Thyroid gland (tissue), 4 donors: ENCODE data around the gene HEXD. TPM values are rescaled to one million over a fixed set of nuclear protein-coding genes. Genes with fewer than 3 reads are reported as not detected.

Experiments
- DNase-seq, 2 donors: peaks; one replicate each; pipeline ENCODE4 v3.0.0-alpha.2; 2019
- H3K27ac ChIP-seq, 3 donors: fragments of 200-600 bp; sonication (generic); 1 replicate in 2 of 3; 2 replicates in 1 of 3; pipeline ENCODE4 v1.5.1; 2016 to 2019; ENCODE audit warnings: mild to moderate bottlenecking in 1 of 3, moderate library complexity in 1 of 3
- H3K27me3 ChIP-seq: fragments of 200-600 bp; sonication (generic); one replicate; pipeline ENCODE4 v1.5.1; 2019
- H3K36me3 ChIP-seq, 2 donors: fragments of 200-600 bp; sonication (generic); one replicate each; pipeline ENCODE4 v1.5.1; 2016 to 2019
- H3K4me1 ChIP-seq, 2 donors: fragments of 200-600 bp; sonication (generic); one replicate each; pipeline ENCODE4 v1.5.1; 2017 to 2019
- H3K4me3 ChIP-seq, 3 donors: fragments of 200-600 bp; sonication (generic); replicated peaks in 1 of 3; 1 replicate in 2 of 3; 2 replicates in 1 of 3; pipeline ENCODE4 v1.5.1; 2016; ENCODE audit warnings: mild to moderate bottlenecking in 1 of 3
- H3K9me3 ChIP-seq: fragments of 200-600 bp; sonication (generic); one replicate; pipeline ENCODE4 v1.5.1; 2017
- POLR2A ChIP-seq, 2 donors: fragments of 450-650 bp; IDR thresholded peaks; one replicate each; pipeline ENCODE4 v1.6.1; 2017; ENCODE audit warnings: antibody characterized with exemption in 2 of 2, mild to moderate bottlenecking in 2 of 2, moderate library complexity in 1 of 2
- WGBS, 2 donors: methylation state at CpG; one replicate each; pipeline ENCODE4 v1.1.5; 2017; 5-methylcytosine and 5-hydroxymethylcytosine counted together
- intact Hi-C: fragments of 100-400 bp; cut with DNase I; formaldehyde crosslinking; loops from one replicate; pipeline ENCODE4 v1.15.1; 2023
- total RNA-seq, 4 donors: library from RNA; depleted of rRNA; stranded (reverse); fragments of >200 nt; gene quantifications; one replicate each; pipeline ENCODE4 v1.2.3, GENCODE V29; 2016
- TF ChIP-seq, protein P1 (sequence below), 6 experiments: fragments of 200-600 bp in 3 of 6; fragments of 450-650 bp in 3 of 6; sonication (generic) in 3 of 6; IDR thresholded peaks; one replicate each; pipeline ENCODE4 v1.5.1; 2016 to 2019; ENCODE audit warnings: antibody characterized with exemption in 6 of 6, mild to moderate bottlenecking in 2 of 6, inconsistent platforms in 1 of 6, moderate library complexity in 1 of 6

HEXD gene
- total RNA-seq, 4 donors from 2014 or later, result 33.2 to 72.7 (median 40.9) TPM

DNA sequence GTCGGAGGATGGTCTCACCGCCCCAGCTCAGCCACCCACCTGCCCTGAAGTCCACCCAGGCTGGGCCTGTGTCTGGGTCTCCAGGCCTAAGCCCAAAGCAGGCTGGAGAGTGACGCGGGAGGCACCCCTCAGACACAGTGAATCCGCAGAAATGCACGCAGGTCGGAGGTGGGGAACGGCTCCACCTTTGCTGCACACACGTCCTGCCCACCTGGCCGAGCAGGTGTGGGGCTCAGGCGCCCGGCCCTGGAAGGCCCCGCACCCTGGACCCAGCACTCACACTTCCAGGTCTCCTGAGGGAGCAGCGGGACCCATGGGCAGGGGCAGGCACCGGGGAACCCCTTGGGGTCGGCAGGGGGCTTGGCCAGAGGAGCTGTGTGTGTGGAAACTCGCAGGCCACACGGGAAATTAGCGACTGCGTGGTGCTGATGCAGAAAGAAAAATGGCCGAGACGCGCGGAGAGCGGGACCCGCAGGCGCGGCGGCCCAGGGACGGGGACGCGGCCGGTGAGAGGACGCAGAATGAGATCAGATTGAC is 21.8 kb downstream of the HEXD start:
- no peaks in the 10 kb centered on the region for H3K27me3 ChIP-seq
- H3K4me1 ChIP-seq, result peaks cover 0 to 20% of the 10 kb centered on the region in 2 donors
- TF ChIP-seq, protein P1, sequence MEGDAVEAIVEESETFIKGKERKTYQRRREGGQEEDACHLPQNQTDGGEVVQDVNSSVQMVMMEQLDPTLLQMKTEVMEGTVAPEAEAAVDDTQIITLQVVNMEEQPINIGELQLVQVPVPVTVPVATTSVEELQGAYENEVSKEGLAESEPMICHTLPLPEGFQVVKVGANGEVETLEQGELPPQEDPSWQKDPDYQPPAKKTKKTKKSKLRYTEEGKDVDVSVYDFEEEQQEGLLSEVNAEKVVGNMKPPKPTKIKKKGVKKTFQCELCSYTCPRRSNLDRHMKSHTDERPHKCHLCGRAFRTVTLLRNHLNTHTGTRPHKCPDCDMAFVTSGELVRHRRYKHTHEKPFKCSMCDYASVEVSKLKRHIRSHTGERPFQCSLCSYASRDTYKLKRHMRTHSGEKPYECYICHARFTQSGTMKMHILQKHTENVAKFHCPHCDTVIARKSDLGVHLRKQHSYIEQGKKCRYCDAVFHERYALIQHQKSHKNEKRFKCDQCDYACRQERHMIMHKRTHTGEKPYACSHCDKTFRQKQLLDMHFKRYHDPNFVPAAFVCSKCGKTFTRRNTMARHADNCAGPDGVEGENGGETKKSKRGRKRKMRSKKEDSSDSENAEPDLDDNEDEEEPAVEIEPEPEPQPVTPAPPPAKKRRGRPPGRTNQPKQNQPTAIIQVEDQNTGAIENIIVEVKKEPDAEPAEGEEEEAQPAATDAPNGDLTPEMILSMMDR (IDR thresholded peaks at IDR 0.05), result no peak
- TF ChIP-seq POLR2A (IDR thresholded peaks at IDR 0.05), result no peak
- no peak for DNase-seq
- H3K27ac ChIP-seq, result no peak overlapping the region
- no peaks in the 10 kb centered on the region for H3K9me3 ChIP-seq
- no peak overlapping the region for H3K4me3 ChIP-seq
- intact Hi-C loops, result no loop called here
- H3K36me3 ChIP-seq, result peaks cover 0 to 9% of the 10 kb centered on the region in 2 donors
- 96% methylated on average over 21 to 33 of the region's 34 CpGs for WGBS, 2 donors

DNA sequence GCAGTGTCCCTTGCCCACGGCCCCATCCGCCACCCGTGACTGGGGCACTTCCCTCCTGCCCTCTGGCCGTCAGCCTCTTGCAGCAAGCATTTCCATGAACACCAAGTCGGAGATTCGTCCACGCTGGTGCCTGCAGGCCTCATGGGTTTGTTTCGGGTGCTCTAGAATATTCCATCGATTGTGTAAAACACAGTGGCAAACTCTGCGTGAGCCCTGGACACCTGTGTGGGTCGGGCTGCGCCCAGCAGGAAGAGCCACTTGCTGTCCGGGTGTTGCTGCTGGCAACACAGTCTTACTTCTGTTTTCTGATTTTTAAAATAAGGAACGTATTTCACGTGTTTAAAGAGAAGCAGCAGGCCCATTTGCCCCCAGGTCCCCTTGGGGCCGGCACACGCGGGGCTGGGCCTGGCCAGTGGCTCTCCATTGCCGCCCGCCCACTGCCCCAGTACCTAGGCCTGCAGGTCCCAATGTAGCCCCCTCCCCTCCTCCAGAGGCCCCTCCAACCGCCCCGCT is 22.4 kb downstream of the HEXD start:
- intact Hi-C loops, result no loop called here
- H3K4me3 ChIP-seq, result no peak overlapping the region

DNA sequence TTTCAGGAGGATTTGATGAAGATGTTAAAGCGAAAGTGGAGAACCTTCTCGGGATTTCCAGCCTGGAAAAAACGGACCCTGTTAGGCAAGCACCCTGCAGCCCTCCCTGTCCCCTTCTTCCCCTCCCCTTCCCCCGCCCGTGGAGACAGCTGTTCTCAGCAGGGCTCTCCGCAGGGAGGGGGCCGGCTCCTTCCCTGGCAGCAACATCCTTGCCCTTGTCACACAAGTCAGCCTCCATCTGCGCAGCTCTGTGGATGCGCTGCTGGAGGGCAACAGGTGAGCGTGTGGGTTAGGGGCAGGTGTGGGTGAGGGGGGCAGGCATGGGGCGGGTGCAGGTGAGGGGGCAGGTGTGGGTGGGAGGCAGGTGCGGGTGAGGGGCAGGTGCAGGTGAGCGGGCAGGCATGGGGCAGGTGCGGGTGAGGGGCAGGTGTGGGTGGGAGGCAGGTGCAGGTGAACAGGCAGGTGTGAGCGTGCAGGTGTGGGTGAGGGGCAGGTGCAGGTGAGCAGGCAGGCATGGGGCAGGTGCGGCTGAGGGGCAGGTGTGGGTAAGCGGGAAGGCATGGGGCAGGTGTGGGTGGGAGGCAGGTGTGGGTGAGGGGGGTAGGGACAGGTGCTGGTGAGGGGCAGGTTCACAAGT is 23.0 kb downstream of the HEXD start:
- no peak overlapping the region for H3K4me3 ChIP-seq
- H3K36me3 ChIP-seq, result peaks cover 0 to 9% of the 10 kb centered on the region in 2 donors
- H3K4me1 ChIP-seq, result peaks cover 0 to 21% of the 10 kb centered on the region in 2 donors
- no peaks in the 10 kb centered on the region for H3K9me3 ChIP-seq
- TF ChIP-seq POLR2A (IDR thresholded peaks at IDR 0.05), result no peak
- TF ChIP-seq, protein P1 (IDR thresholded peaks at IDR 0.05), result no peak
- 73 to 75% methylated on average over 16 of the region's 17 CpGs for WGBS, 2 donors
- DNase-seq, result no peak
- intact Hi-C loops, result no loop called here
- no peak overlapping the region for H3K27ac ChIP-seq
- no peaks in the 10 kb centered on the region for H3K27me3 ChIP-seq

More for the DNA sequence above, 22.4 kb downstream of the HEXD start:
- 89% methylated on average over 22 of the region's 22 CpGs for WGBS, 2 donors
- Histone ChIP-seq H3K4me1 (peaks cover 0 to 22% of the 10 kb centered on the region in 2 donors), H3K27ac (no peak overlapping the region), H3K9me3 (no peaks in the 10 kb centered on the region), H3K36me3 (peaks cover 0 to 9% of the 10 kb centered on the region in 2 donors), H3K27me3 (no peaks in the 10 kb centered on the region)
- no peak for TF ChIP-seq POLR2A (IDR thresholded peaks at IDR 0.05)
- TF ChIP-seq, protein P1 (IDR thresholded peaks at IDR 0.05), result no peak
- no peak for DNase-seq

DNA sequence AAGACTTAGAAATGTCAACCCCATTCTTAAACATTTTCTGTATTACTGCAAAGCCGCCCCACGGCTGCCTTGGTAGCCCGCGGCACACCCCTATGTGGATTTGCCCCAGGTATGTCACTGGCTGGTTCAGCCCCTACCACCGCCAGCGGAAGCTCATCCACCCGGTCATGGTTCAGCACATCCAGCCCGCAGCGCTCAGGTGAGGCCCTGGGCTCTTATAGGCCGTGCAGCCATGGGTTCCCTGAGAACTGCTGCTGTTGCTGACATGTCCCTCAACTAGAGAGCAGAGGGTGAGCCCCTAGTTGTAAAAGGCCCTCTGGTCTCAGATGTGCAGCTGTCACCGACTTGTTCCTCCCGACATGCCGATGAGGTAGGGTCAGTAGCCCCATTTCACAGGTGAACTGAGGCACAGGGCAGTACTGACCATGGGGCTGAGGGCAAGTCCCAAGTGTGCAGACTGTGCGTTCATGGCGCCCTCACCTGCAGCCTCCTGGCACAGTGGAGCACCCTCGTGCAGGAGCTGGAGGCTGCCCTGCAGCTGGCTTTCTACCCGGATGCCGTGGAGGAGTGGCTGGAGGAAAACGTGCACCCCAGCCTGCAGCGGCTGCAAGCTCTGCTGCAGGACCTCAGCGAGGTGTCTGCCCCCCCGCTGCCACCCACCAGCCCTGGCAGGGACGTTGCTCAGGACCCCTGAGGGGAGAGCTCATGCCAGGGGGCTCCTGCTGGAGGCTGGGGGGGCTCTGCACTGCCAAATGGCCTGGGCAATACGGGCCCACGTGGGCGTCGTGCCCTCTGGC is 23.7 kb downstream of the HEXD start:
- 86% methylated on average over 11 to 20 of the region's 27 CpGs for WGBS, 2 donors
- intact Hi-C loops, result no loop called here

DNA sequence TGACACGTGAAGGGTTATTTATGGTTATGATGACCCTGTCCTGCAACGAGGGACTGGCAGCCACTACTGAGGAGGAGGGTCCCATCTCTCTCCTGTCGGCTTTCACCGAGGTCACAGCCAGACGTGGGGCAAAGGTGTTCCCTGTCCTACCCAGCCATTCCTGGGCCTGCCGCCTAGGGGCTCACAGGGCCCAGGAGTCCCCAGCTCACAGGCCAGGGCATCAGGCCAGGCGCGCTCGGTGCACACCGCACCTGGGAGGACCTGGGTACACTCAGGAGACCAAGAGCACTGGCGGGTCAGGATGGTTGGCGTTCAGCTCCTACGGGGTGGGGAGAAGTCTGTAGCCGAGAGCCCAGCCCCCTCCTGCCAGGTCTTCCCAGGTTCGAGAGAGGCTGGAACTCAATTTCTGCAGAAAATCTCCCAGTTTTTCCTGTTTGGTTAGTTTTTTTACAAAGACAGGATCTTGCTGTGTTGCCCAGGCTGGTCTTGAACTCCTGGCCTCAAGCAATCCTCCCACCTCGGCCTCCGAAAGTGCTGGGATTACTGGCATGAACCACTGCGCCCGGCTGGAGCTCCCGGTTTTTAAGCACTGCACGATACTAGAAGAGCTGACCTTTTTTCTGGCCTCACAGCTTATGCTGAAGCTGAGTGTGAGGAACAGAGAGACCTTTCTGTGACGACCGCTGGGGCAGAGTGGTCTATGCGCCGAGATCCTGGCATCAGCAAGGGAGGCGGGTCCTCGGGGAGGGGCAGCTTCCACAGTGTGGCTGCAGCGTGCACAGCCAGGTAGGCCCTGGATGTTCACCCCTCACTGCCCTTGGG is 24.7 kb downstream of the HEXD start:
- Histone ChIP-seq H3K9me3 (no peaks in the 10 kb centered on the region), H3K4me1 (peaks cover 0 to 12% of the 10 kb centered on the region in 2 donors), H3K36me3 (peaks cover 0 to 9% of the 10 kb centered on the region in 2 donors), H3K27me3 (no peaks in the 10 kb centered on the region), H3K4me3 (no peak overlapping the region), H3K27ac (no peak overlapping the region)
- no peak for DNase-seq
- intact Hi-C loops, result no loop called here
- 91 to 93% methylated on average over 26 to 28 of the region's 28 CpGs for WGBS, 2 donors
- TF ChIP-seq POLR2A (IDR thresholded peaks at IDR 0.05), result no peak
- TF ChIP-seq, protein P1 (IDR thresholded peaks at IDR 0.05), result no peak

More for the DNA sequence above, 23.7 kb downstream of the HEXD start:
- DNase-seq, result no peak
- peaks cover 0 to 9% of the 10 kb centered on the region in 2 donors for H3K36me3 ChIP-seq
- H3K27me3 ChIP-seq, result no peaks in the 10 kb centered on the region
- H3K9me3 ChIP-seq, result no peaks in the 10 kb centered on the region
- H3K4me1 ChIP-seq, result peaks cover 0 to 14% of the 10 kb centered on the region in 2 donors
- H3K4me3 ChIP-seq, result no peak overlapping the region
- TF ChIP-seq POLR2A (IDR thresholded peaks at IDR 0.05), result no peak
- no peak overlapping the region for H3K27ac ChIP-seq
